ENCODE measurements around the gene HES7. TPM values are rescaled to one million over a fixed set of nuclear protein-coding genes. Genes with fewer than 3 reads are reported as not detected.
A peak's percentile ranks its signal among the peaks of the same experiment; 100 is the strongest.

HES7 gene
- total and polyA plus RNA-seq, 9 of the 15 experiments (the other 6 are each of a cell fraction or from before 2014, with no cell fraction given), result 0.03 to 1.7 (median 0.14) TPM; not detected in 1

GRCh38 chr17:8120520-8121406, 3.1 kb downstream of the HES7 start (continued):
- TF ChIP-seq POLR3A (IDR thresholded peaks at IDR 0.05; ENCODE audit: borderline replicate concordance, extremely low read depth, insufficient read depth, insufficient read length) (peak; percentile 81), ZNF57 (CRISPR knock-in tag; IDR thresholded peaks at IDR 0.05) (no peak), SIRT6 (IDR thresholded peaks at IDR 0.05; ENCODE audit: low read depth, low read length) (no peak), MYC (IDR thresholded peaks at IDR 0.05; ENCODE audit: low read depth, low read length) (no peak; the same call in 1 of the 2 replicates), MYC (CRISPR knock-in tag; IDR thresholded peaks at IDR 0.05; ENCODE audit: borderline replicate concordance, low read depth) (no peak), GTF2E2 (tag; IDR thresholded peaks at IDR 0.05) (no peak), ZFP36 (IDR thresholded peaks at IDR 0.05; ENCODE audit: low read depth, low read length, partially characterized antibody) (no peak), ZNF174 (CRISPR knock-in tag; IDR thresholded peaks at IDR 0.05) (no peak), ZNF282 (CRISPR knock-in tag; IDR thresholded peaks at IDR 0.05) (no peak), ZNF436 (CRISPR knock-in tag; IDR thresholded peaks at IDR 0.05) (no peak), RUNX1 (IDR thresholded peaks at IDR 0.05; ENCODE audit: low read depth) (no peak), IRF1 (CRISPR knock-in tag; IDR thresholded peaks at IDR 0.05; ENCODE audit: borderline replicate concordance) (no peak), YY1 (IDR thresholded peaks at IDR 0.05; ENCODE audit: borderline replicate concordance in 1 of 3, control insufficient read depth in 1 of 3, extremely low read depth in 1 of 3, insufficient read depth in 3 of 3, insufficient read length in 1 of 3, insufficient replicate concordance in 2 of 3, low read depth in 1 of 3, low read length in 2 of 3) (peak; percentile 15 to 74 (median 26)), GABPB2 (CRISPR knock-in tag; conservative IDR thresholded peaks at IDR 0.05) (no peak), ZNF644 (tag; IDR thresholded peaks at IDR 0.05; ENCODE audit: low read depth) (no peak), PATZ1 (CRISPR knock-in tag; IDR thresholded peaks at IDR 0.05; ENCODE audit: borderline replicate concordance) (no peak), SREBF1 (IDR thresholded peaks at IDR 0.05; ENCODE audit: borderline replicate concordance, low read depth, low read length) (no peak), E2F6 (IDR thresholded peaks at IDR 0.05; ENCODE audit: borderline replicate concordance in 1 of 2, extremely low read depth in 1 of 2, insufficient read depth in 1 of 2, insufficient read length in 1 of 2, low read depth in 1 of 2, low read length in 1 of 2, poor library complexity in 1 of 2, severe bottlenecking in 1 of 2) (peak in 1 of 2 experiments; percentile 12), MTA1 (IDR thresholded peaks at IDR 0.05; ENCODE audit: borderline replicate concordance) (0 out of 2 replicates have a peak, but pooled peaks have one; percentile 10), ZBTB26 (CRISPR knock-in tag; IDR thresholded peaks at IDR 0.05) (no peak)

All from K562 (cell line).